ENCODE measurements around the gene ADGRB3.

GRCh38 chr6:69097948-69098347 lies 462.9 kb downstream of the ADGRB3 start:
- no peak for TF ChIP-seq CTCF (IDR thresholded peaks at IDR 0.05)
- TF ChIP-seq POLR2A (IDR thresholded peaks at IDR 0.05): no peak

Data from upper lobe of left lung (tissue), 4 donors.